HG03460 (cell line): ENCODE data around the gene HIC1.
"Not testable (repeated sequence)": the region's sequence is repeated elsewhere in the genome, so short reads cannot be mapped to it uniquely, and the experiment has no call there.

Source experiments
- ATAC-seq: cut with Tn5 transposase; IDR thresholded peaks from one replicate; pipeline ENCODE4 v1.9.1; 2021; ENCODE audit not compliant: unreplicated experiment

The HIC1 gene

GRCh38 chr17:2054512-2055291, at the start of gene HIC1:
Gene HIC1, plus strand, starts transcription at chr17:2055103. Its CDS starts 1,588 bp downstream, at chr17:2056691.
- no peak for ATAC-seq

- no peak for ATAC-seq
Observed at GRCh38 chr17:2008332-2009126, 46.4 kb upstream of the HIC1 start.

GRCh38 chr17:2009737-2010136, 45.2 kb upstream of the HIC1 start:
- no peak for ATAC-seq

GRCh38 chr17:2011411-2012371, 43.2 kb upstream of the HIC1 start:
- ATAC-seq: no peak

GRCh38 chr17:2012499-2012898, 42.4 kb upstream of the HIC1 start:
- no peak for ATAC-seq

GRCh38 chr17:2013220-2013993, 41.5 kb upstream of the HIC1 start:
- not testable (repeated sequence) for ATAC-seq

- no peak for ATAC-seq
Observed at GRCh38 chr17:2013994-2014317, 40.9 kb upstream of the HIC1 start.

GRCh38 chr17:2015314-2015713, 39.6 kb upstream of the HIC1 start:
- no peak for ATAC-seq

- ATAC-seq: no peak
Observed at GRCh38 chr17:2016494-2016893, 38.4 kb upstream of the HIC1 start.

- ATAC-seq: no peak
Observed at GRCh38 chr17:2017274-2017941, 37.5 kb upstream of the HIC1 start.

GRCh38 chr17:2018716-2019510, 36.0 kb upstream of the HIC1 start:
- no peak for ATAC-seq

GRCh38 chr17:2019723-2020122, 35.2 kb upstream of the HIC1 start:
- no peak for ATAC-seq

GRCh38 chr17:2020721-2021120, 34.2 kb upstream of the HIC1 start:
- ATAC-seq: no peak

- ATAC-seq: no peak
Observed at GRCh38 chr17:2022647-2023240, 32.2 kb upstream of the HIC1 start.

GRCh38 chr17:2023256-2023655, 31.6 kb upstream of the HIC1 start:
- ATAC-seq: no peak

GRCh38 chr17:2023692-2024571, 31.0 kb upstream of the HIC1 start:
- ATAC-seq: no peak

- ATAC-seq: no peak
Observed at GRCh38 chr17:2024572-2025219, 30.2 kb upstream of the HIC1 start.
